HG03280 (cell line): Measurements from ENCODE around the gene POU2AF2.
A peak's percentile ranks its signal among the peaks of the same experiment; 100 is the strongest.
"Not testable (repeated sequence)": the region's sequence is repeated elsewhere in the genome, so short reads cannot be mapped to it uniquely, and the experiment has no call there.

ENCODE experiments used
- ATAC-seq: cut with Tn5 transposase; IDR thresholded peaks from one replicate; pipeline ENCODE4 v1.9.1; 2021; ENCODE audit warnings: mild to moderate bottlenecking, moderate library complexity; ENCODE audit not compliant: unreplicated experiment

The POU2AF2 gene

GRCh38 chr11:111245425-111245824, at the start of gene POU2AF2:
POU2AF2 (plus strand) TSS chr11:111245725; CDS start chr11:111245854, 129 bp downstream.
- ATAC-seq = no peak

- ATAC-seq = no peak
These were observed 45.5 kb upstream of the POU2AF2 start for GRCh38 chr11:111200010-111200534.

- no peak for ATAC-seq
These were observed 41.3 kb upstream of the POU2AF2 start for GRCh38 chr11:111204211-111204610.

GRCh38 chr11:111205632-111206385, 39.7 kb upstream of the POU2AF2 start:
- ATAC-seq = no peak

GRCh38 chr11:111206472-111206871, 39.1 kb upstream of the POU2AF2 start:
- ATAC-seq = no peak

GRCh38 chr11:111207213-111207612, 38.3 kb upstream of the POU2AF2 start:
- no peak for ATAC-seq

- no peak for ATAC-seq
These were observed 35.8 kb upstream of the POU2AF2 start for GRCh38 chr11:111209543-111210355.

- no peak for ATAC-seq
These were observed 32.3 kb upstream of the POU2AF2 start for GRCh38 chr11:111213256-111213655.

GRCh38 chr11:111220721-111221120, 24.8 kb upstream of the POU2AF2 start:
- no peak for ATAC-seq

- ATAC-seq = no peak
These were observed 24.3 kb upstream of the POU2AF2 start for GRCh38 chr11:111221208-111221607.

- not testable (repeated sequence) for ATAC-seq
These were observed 23.6 kb upstream of the POU2AF2 start for GRCh38 chr11:111221936-111222335.

- ATAC-seq = not testable (repeated sequence)
These were observed 22.6 kb upstream of the POU2AF2 start for GRCh38 chr11:111222821-111223455.

GRCh38 chr11:111225881-111226280, 19.6 kb upstream of the POU2AF2 start:
- no peak for ATAC-seq

GRCh38 chr11:111229604-111230003, 15.9 kb upstream of the POU2AF2 start:
- no peak for ATAC-seq

GRCh38 chr11:111230122-111230465, 15.4 kb upstream of the POU2AF2 start:
- ATAC-seq = peak; percentile 36

GRCh38 chr11:111231836-111232235, 13.7 kb upstream of the POU2AF2 start:
- peak; percentile 45 for ATAC-seq

- no peak for ATAC-seq
These were observed 9.1 kb upstream of the POU2AF2 start for GRCh38 chr11:111236383-111236782.

- no peak for ATAC-seq
These were observed 7.6 kb upstream of the POU2AF2 start for GRCh38 chr11:111237926-111238325.

GRCh38 chr11:111246956-111247355, 1.4 kb downstream of the POU2AF2 start:
- no peak for ATAC-seq

GRCh38 chr11:111250936-111251335, 5.4 kb downstream of the POU2AF2 start:
- ATAC-seq = no peak

- ATAC-seq = no peak
These were observed 7.6 kb downstream of the POU2AF2 start for GRCh38 chr11:111253131-111253530.
